OCI-LY3 (cell line): ENCODE data around the gene FAM3A.

ENCODE experiments used
- CTCF ChIP-seq: fragments of 200-600, 300-600 bp; sonication (generic); IDR thresholded peaks from 2 replicates; pipeline ENCODE4 v1.5.1; 2014; ENCODE audit warnings: antibody characterized with exemption, low read length, low read depth
- EZH2phosphoT487 ChIP-seq: fragments of 200-600 bp; shearing (Covaris generic); IDR thresholded peaks from 2 replicates; pipeline ENCODE4 v1.6.1; 2018; ENCODE audit warnings: antibody characterized with exemption, mixed run types, low read depth

GRCh38 chrX:154466036-154466435 lies 50.0 kb downstream of the FAM3A start:
- TF ChIP-seq CTCF = no peak
- no peak for TF ChIP-seq EZH2phosphoT487
